ENCODE data around the gene STK39. TPM values are rescaled to one million over a fixed set of nuclear protein-coding genes. Genes with fewer than 3 reads are reported as not detected.

The STK39 gene
- total RNA-seq, 1 experiment from 2014 or later: 56.9 TPM

- Histone ChIP-seq H3K27me3 (ENCODE audit: low read length) (no peaks in the 10 kb centered on the region), H3K36me3 (ENCODE audit: insufficient read depth, low read length) (no peaks in the 10 kb centered on the region), H3K27ac (ENCODE audit: low read length) (no peak overlapping the region; the same call in 1 of the 2 replicates), H3K9me3 (ENCODE audit: low read length) (no peaks in the 10 kb centered on the region), H3K4me2 (ENCODE audit: low read depth, low read length, poor library complexity, severe bottlenecking) (no peak overlapping the region), H3K4me1 (ENCODE audit: low read length) (peaks cover 17% of the 10 kb centered on the region), H3K79me2 (ENCODE audit: low read length) (no peaks in the 10 kb centered on the region), H3K9me2 (replicated peaks; ENCODE audit: insufficient read depth, low read length) (peaks cover 5% of the 10 kb centered on the region; the same call in 1 of the 2 replicates), H3K4me3 (ENCODE audit: low read length) (no peak overlapping the region), H3K9ac (ENCODE audit: low read length) (no peak overlapping the region), H2AFZ (ENCODE audit: low read length) (no peak overlapping the region), H4K20me1 (ENCODE audit: insufficient read depth, low read depth, low read length) (no peaks in the 10 kb centered on the region)
- no peak for DNase-seq
These were observed 225.4 kb downstream of the STK39 start for GRCh38 chr2:168021800-168022587.

- no peak for DNase-seq
- no peak overlapping the region for H3K4me2 ChIP-seq (ENCODE audit: low read depth, low read length, poor library complexity, severe bottlenecking)
- no peaks in the 10 kb centered on the region for H3K27me3 ChIP-seq (ENCODE audit: low read length)
- no peaks in the 10 kb centered on the region for H3K9me2 ChIP-seq (replicated peaks; ENCODE audit: insufficient read depth, low read length)
- H3K36me3 ChIP-seq (ENCODE audit: insufficient read depth, low read length): peaks cover 9% of the 10 kb centered on the region; the same call in 1 of the 2 replicates
- H2AFZ ChIP-seq (ENCODE audit: low read length): no peak overlapping the region
- no peak overlapping the region for H3K4me3 ChIP-seq (ENCODE audit: low read length)
- H3K9ac ChIP-seq (ENCODE audit: low read length): no peak overlapping the region
- H3K79me2 ChIP-seq (ENCODE audit: low read length): 0 out of 2 replicates have a peak, but pooled peaks cover 4% of the 10 kb centered on the region
- no peaks in the 10 kb centered on the region for H4K20me1 ChIP-seq (ENCODE audit: insufficient read depth, low read depth, low read length)
- no peak overlapping the region for H3K27ac ChIP-seq (ENCODE audit: low read length)
- H3K9me3 ChIP-seq (ENCODE audit: low read length): no peaks in the 10 kb centered on the region
- peaks cover 12% of the 10 kb centered on the region for H3K4me1 ChIP-seq (ENCODE audit: low read length)
These were observed 232.0 kb downstream of the STK39 start for GRCh38 chr2:168015274-168015953.

- Histone ChIP-seq H3K79me2 (ENCODE audit: low read length) (0 out of 2 replicates have a peak, but pooled peaks cover 4% of the 10 kb centered on the region), H3K9ac (ENCODE audit: low read length) (no peak overlapping the region), H3K9me3 (ENCODE audit: low read length) (no peaks in the 10 kb centered on the region), H3K4me2 (ENCODE audit: low read depth, low read length, poor library complexity, severe bottlenecking) (no peak overlapping the region), H3K27me3 (ENCODE audit: low read length) (no peaks in the 10 kb centered on the region), H3K27ac (ENCODE audit: low read length) (no peak overlapping the region), H3K9me2 (replicated peaks; ENCODE audit: insufficient read depth, low read length) (no peaks in the 10 kb centered on the region), H3K36me3 (ENCODE audit: insufficient read depth, low read length) (peaks cover 5% of the 10 kb centered on the region; the same call in 1 of the 2 replicates), H4K20me1 (ENCODE audit: insufficient read depth, low read depth, low read length) (no peaks in the 10 kb centered on the region), H2AFZ (ENCODE audit: low read length) (no peak overlapping the region), H3K4me3 (ENCODE audit: low read length) (no peak overlapping the region), H3K4me1 (ENCODE audit: low read length) (peaks cover 12% of the 10 kb centered on the region)
- no peak for DNase-seq
These were observed 237.5 kb downstream of the STK39 start for GRCh38 chr2:168009900-168010299.

- no peak overlapping the region for H3K27ac ChIP-seq (ENCODE audit: low read length)
- H4K20me1 ChIP-seq (ENCODE audit: insufficient read depth, low read depth, low read length): no peaks in the 10 kb centered on the region
- no peak overlapping the region for H3K4me3 ChIP-seq (ENCODE audit: low read length)
- no peaks in the 10 kb centered on the region for H3K9me3 ChIP-seq (ENCODE audit: low read length)
- no peaks in the 10 kb centered on the region for H3K27me3 ChIP-seq (ENCODE audit: low read length)
- H3K9ac ChIP-seq (ENCODE audit: low read length): no peak overlapping the region
- DNase-seq: no peak
- 0 out of 2 replicates have a peak, but pooled peaks cover 4% of the 10 kb centered on the region for H3K79me2 ChIP-seq (ENCODE audit: low read length)
- H3K36me3 ChIP-seq (ENCODE audit: insufficient read depth, low read length): peaks cover 5% of the 10 kb centered on the region; the same call in 1 of the 2 replicates
- peaks cover 7% of the 10 kb centered on the region for H3K4me1 ChIP-seq (ENCODE audit: low read length)
- no peaks in the 10 kb centered on the region for H3K9me2 ChIP-seq (replicated peaks; ENCODE audit: insufficient read depth, low read length)
- H2AFZ ChIP-seq (ENCODE audit: low read length): no peak overlapping the region
- H3K4me2 ChIP-seq (ENCODE audit: low read depth, low read length, poor library complexity, severe bottlenecking): no peak overlapping the region
These were observed 238.7 kb downstream of the STK39 start for GRCh38 chr2:168008646-168009195.

GRCh38 chr2:168006498-168006897 lies 240.9 kb downstream of the STK39 start:
- Histone ChIP-seq H3K9me2 (replicated peaks; ENCODE audit: insufficient read depth, low read length) (no peaks in the 10 kb centered on the region), H3K4me1 (ENCODE audit: low read length) (peaks cover 8% of the 10 kb centered on the region), H4K20me1 (ENCODE audit: insufficient read depth, low read depth, low read length) (no peaks in the 10 kb centered on the region)

GRCh38 chr2:168005586-168005985 lies 241.8 kb downstream of the STK39 start:
- no peaks in the 10 kb centered on the region for H3K27me3 ChIP-seq (ENCODE audit: low read length)
- DNase-seq: no peak
- H4K20me1 ChIP-seq (ENCODE audit: insufficient read depth, low read depth, low read length): no peaks in the 10 kb centered on the region

More at GRCh38 chr2:168006498-168006897, 240.9 kb downstream of the STK39 start:
- Histone ChIP-seq H3K9ac (ENCODE audit: low read length) (no peak overlapping the region), H3K27ac (ENCODE audit: low read length) (no peak overlapping the region), H2AFZ (ENCODE audit: low read length) (no peak overlapping the region), H3K4me2 (ENCODE audit: low read depth, low read length, poor library complexity, severe bottlenecking) (no peak overlapping the region), H3K27me3 (ENCODE audit: low read length) (no peaks in the 10 kb centered on the region), H3K9me3 (ENCODE audit: low read length) (no peaks in the 10 kb centered on the region), H3K79me2 (ENCODE audit: low read length) (no peaks in the 10 kb centered on the region), H3K4me3 (ENCODE audit: low read length) (no peak overlapping the region), H3K36me3 (ENCODE audit: insufficient read depth, low read length) (no peaks in the 10 kb centered on the region)
- DNase-seq: no peak

GRCh38 chr2:168003876-168004275 lies 243.5 kb downstream of the STK39 start:
- no peaks in the 10 kb centered on the region for H4K20me1 ChIP-seq (ENCODE audit: insufficient read depth, low read depth, low read length)
- H3K9me3 ChIP-seq (ENCODE audit: low read length): no peaks in the 10 kb centered on the region
- H3K9ac ChIP-seq (ENCODE audit: low read length): no peak overlapping the region
- no peak overlapping the region for H3K4me3 ChIP-seq (ENCODE audit: low read length)
- H3K9me2 ChIP-seq (replicated peaks; ENCODE audit: insufficient read depth, low read length): no peaks in the 10 kb centered on the region
- H3K36me3 ChIP-seq (ENCODE audit: insufficient read depth, low read length): no peaks in the 10 kb centered on the region
- H2AFZ ChIP-seq (ENCODE audit: low read length): no peak overlapping the region
- H3K79me2 ChIP-seq (ENCODE audit: low read length): no peaks in the 10 kb centered on the region
- no peak for DNase-seq
- peaks cover 8% of the 10 kb centered on the region for H3K4me1 ChIP-seq (ENCODE audit: low read length)
- H3K4me2 ChIP-seq (ENCODE audit: low read depth, low read length, poor library complexity, severe bottlenecking): no peak overlapping the region
- no peaks in the 10 kb centered on the region for H3K27me3 ChIP-seq (ENCODE audit: low read length)
- H3K27ac ChIP-seq (ENCODE audit: low read length): no peak overlapping the region

More at GRCh38 chr2:168005586-168005985, 241.8 kb downstream of the STK39 start:
- H3K9me2 ChIP-seq (replicated peaks; ENCODE audit: insufficient read depth, low read length): no peaks in the 10 kb centered on the region
- no peak overlapping the region for H2AFZ ChIP-seq (ENCODE audit: low read length)
- no peak overlapping the region for H3K4me2 ChIP-seq (ENCODE audit: low read depth, low read length, poor library complexity, severe bottlenecking)
- H3K9ac ChIP-seq (ENCODE audit: low read length): no peak overlapping the region
- H3K4me3 ChIP-seq (ENCODE audit: low read length): no peak overlapping the region
- H3K36me3 ChIP-seq (ENCODE audit: insufficient read depth, low read length): no peaks in the 10 kb centered on the region
- H3K27ac ChIP-seq (ENCODE audit: low read length): no peak overlapping the region
- H3K4me1 ChIP-seq (ENCODE audit: low read length): peaks cover 8% of the 10 kb centered on the region
- no peaks in the 10 kb centered on the region for H3K79me2 ChIP-seq (ENCODE audit: low read length)
- H3K9me3 ChIP-seq (ENCODE audit: low read length): no peaks in the 10 kb centered on the region

GRCh38 chr2:168002021-168002553 lies 245.3 kb downstream of the STK39 start:
- Histone ChIP-seq H3K4me1 (ENCODE audit: low read length) (peaks cover 8% of the 10 kb centered on the region), H3K4me3 (ENCODE audit: low read length) (no peak overlapping the region), H3K79me2 (ENCODE audit: low read length) (no peaks in the 10 kb centered on the region), H3K9me3 (ENCODE audit: low read length) (no peaks in the 10 kb centered on the region), H2AFZ (ENCODE audit: low read length) (no peak overlapping the region), H3K4me2 (ENCODE audit: low read depth, low read length, poor library complexity, severe bottlenecking) (no peak overlapping the region), H3K9me2 (replicated peaks; ENCODE audit: insufficient read depth, low read length) (no peaks in the 10 kb centered on the region), H4K20me1 (ENCODE audit: insufficient read depth, low read depth, low read length) (no peaks in the 10 kb centered on the region), H3K27me3 (ENCODE audit: low read length) (no peaks in the 10 kb centered on the region), H3K36me3 (ENCODE audit: insufficient read depth, low read length) (no peaks in the 10 kb centered on the region), H3K9ac (ENCODE audit: low read length) (no peak overlapping the region), H3K27ac (ENCODE audit: low read length) (no peak overlapping the region)
- DNase-seq: no peak

All from Karpas-422 (cell line).